ENCODE measurements around the gene CLSTN3.

GRCh38 chr12:7189398-7190267 is 59.5 kb downstream of the CLSTN3 start, which contains the start of gene PEX5:
- TF ChIP-seq CTCF (IDR thresholded peaks at IDR 0.05; ENCODE audit: control extremely low read depth in 1 of 3, insufficient read depth in 1 of 3, low read depth in 1 of 3, low read length in 3 of 3) = no peak
- TF ChIP-seq SIN3A (conservative IDR thresholded peaks at IDR 0.05 in 1 of 2, IDR thresholded peaks at IDR 0.05 in 1 of 2; ENCODE audit: low read depth in 1 of 2, low read length in 2 of 2) = peak in 1 of 2 experiments; percentile 82; a peak in 2 of 4 replicates
